Stomach smooth muscle (tissue), 2 donors: Measurements from ENCODE around the gene AUP1.
A peak's percentile ranks its signal among the peaks of the same experiment; 100 is the strongest.

Experiments used
- H3K27ac ChIP-seq: one replicate; pipeline ENCODE4 v1.7.0; 2013; ENCODE audit warnings: mild to moderate bottlenecking, low read length, inconsistent platforms
- H3K27me3 ChIP-seq, 2 donors: one replicate each; pipeline ENCODE4 v1.7.0; 2013; ENCODE audit warnings: low read length in 2 of 2; ENCODE audit not compliant: insufficient read depth in 2 of 2, control insufficient read depth in 1 of 2
- H3K36me3 ChIP-seq, 2 donors: one replicate each; pipeline ENCODE4 v1.7.0; 2013; ENCODE audit warnings: low read length in 2 of 2; ENCODE audit not compliant: control insufficient read depth in 2 of 2, insufficient read depth in 2 of 2
- H3K4me1 ChIP-seq: one replicate; pipeline ENCODE4 v1.7.0; 2013; ENCODE audit warnings: low read length; ENCODE audit not compliant: control insufficient read depth, insufficient read depth
- H3K4me3 ChIP-seq, 2 donors: one replicate each; pipeline ENCODE4 v1.7.0; 2013; ENCODE audit warnings: low read length in 2 of 2
- H3K9ac ChIP-seq, 2 donors: one replicate each; pipeline ENCODE4 v1.7.0; 2013; ENCODE audit warnings: low read length in 2 of 2, mild to moderate bottlenecking in 1 of 2
- H3K9me3 ChIP-seq, 2 donors: one replicate each; pipeline ENCODE4 v1.7.0; 2013; ENCODE audit warnings: low read length in 2 of 2; ENCODE audit not compliant: control insufficient read depth in 2 of 2
- donor health status: healthy.
- donor health status: Pancreatic carcinoma.

The AUP1 gene

DNA sequence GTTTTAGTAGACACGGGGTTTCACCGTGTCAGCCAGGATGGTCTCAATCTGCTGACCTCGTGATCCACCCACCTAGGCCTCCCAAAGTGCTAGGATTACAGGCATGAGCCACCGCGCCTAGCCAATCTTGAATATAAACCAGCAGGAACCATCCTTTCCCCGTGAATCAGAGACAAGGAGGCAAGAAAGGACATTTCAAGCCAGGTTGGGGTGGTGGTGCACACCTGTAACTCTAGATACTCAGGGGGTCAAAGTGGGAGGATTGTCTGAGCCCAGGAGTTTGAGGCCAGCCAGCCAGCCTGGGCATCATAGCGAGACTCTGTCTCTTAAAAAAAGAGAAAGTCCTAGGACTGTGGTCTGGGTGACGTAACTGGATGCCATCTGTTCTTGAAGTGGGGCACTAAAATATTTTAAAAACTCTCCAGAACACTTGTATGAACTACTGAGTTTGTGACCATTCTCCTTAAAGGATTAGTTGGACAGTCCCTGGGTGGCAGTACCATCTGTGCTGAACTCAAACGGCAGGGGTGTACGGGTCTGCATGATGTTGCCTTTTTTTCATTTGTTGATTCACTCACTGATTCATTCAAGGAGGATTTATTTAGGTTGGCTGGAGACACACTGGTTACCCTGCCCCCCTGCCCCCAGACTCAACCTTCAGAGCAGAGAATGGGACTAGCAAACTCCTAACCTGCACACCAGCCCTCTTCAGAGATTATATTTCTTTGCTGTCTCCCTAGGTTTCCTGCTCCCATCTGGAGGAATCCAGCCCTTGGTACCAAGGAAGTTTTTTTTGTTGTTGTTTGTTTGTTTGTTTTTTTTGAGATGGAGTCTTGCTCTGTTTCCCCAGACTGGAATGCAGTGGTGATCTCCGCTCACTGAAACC is 18.2 kb downstream of the AUP1 start:
- Histone ChIP-seq H3K9me3 (no peaks in the 10 kb centered on the region), H3K9ac (no peak overlapping the region), H3K27me3 (peaks cover 51 to 63% of the 10 kb centered on the region in 2 donors), H3K4me3 (no peak overlapping the region), H3K4me1 (peaks cover 36% of the 10 kb centered on the region), H3K36me3 (peaks cover 0 to 2% of the 10 kb centered on the region in 2 donors), H3K27ac (no peak overlapping the region)

- no peak overlapping the region for H3K9ac ChIP-seq
- no peak overlapping the region for H3K4me3 ChIP-seq
- H3K27me3 ChIP-seq = peaks cover 49 to 52% of the 10 kb centered on the region in 2 donors
- H3K36me3 ChIP-seq = peaks cover 8 to 10% of the 10 kb centered on the region in 2 donors
- H3K27ac ChIP-seq = no peak overlapping the region
- H3K4me1 ChIP-seq = peaks cover 37% of the 10 kb centered on the region
- H3K9me3 ChIP-seq = no peaks in the 10 kb centered on the region
Measured at GRCh38 chr2:74510272-74510671, 19.2 kb downstream of the AUP1 start.

- H3K27ac ChIP-seq = peak overlapping the region; percentile 97
- peak overlapping the region; percentile 98 for H3K4me3 ChIP-seq
- peaks cover 41 to 44% of the 10 kb centered on the region in 2 donors for H3K27me3 ChIP-seq
- peaks cover 9 to 10% of the 10 kb centered on the region in 2 donors for H3K36me3 ChIP-seq
- H3K4me1 ChIP-seq = peaks cover 34% of the 10 kb centered on the region
- H3K9ac ChIP-seq = peak overlapping the region; percentile 95 to 99
- no peaks in the 10 kb centered on the region for H3K9me3 ChIP-seq
Measured at GRCh38 chr2:74507926-74508520, 21.5 kb downstream of the AUP1 start.

DNA sequence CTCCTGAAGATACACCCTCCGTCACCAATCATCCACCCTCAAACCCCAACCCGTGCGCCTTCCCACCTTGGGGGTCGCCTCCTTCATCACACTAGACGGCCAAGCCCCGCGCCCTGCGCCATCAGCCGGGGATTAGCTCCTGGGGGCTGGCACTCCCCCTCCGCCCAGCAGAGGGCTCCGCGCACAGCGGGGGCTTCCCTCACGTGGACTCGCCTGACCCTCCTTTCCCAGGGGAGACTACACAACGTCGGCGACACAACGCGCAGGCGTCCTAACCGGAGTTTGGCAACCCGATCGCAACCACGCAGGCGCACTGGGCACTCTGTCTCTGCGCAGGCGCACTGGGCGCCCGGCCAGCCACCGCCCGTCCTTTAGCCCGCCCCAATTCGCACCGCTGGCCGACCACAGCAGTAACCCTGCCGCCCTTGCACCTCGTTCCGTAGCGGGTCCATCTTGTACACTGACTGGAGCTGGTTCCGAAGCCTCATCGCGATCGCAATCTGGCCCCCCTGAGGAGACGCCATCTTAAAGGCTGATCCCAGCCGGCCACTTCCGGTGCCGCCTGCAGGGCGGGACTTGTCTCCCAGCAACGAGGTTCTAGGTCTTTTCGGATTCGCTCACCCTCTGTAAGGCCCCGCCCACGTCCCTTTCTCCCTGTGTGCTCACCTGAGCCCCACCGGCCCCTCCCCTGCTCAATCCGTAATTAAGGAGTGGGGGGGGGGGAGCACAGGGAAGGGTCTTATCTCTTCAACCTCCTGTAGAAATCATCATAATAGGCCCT is 22.2 kb downstream of the AUP1 start, which contains the start of gene PCGF1:
PCGF1 (minus strand) TSS at position 551 of the 781 bp plus-strand sequence; CDS start at position 524, 27 bp downstream.
- Histone ChIP-seq H3K9me3 (no peaks in the 10 kb centered on the region), H3K4me3 (peak within 1 kb of the TSS; percentile 98), H3K9ac (peak within 1 kb of the TSS; percentile 95 to 99), H3K27ac (peak within 1 kb of the TSS; percentile 97), H3K27me3 (peaks cover 38 to 45% of the 10 kb centered on the region in 2 donors), H3K36me3 (peaks cover 9 to 10% of the 10 kb centered on the region in 2 donors), H3K4me1 (peaks cover 41% of the 10 kb centered on the region)

- H3K9ac ChIP-seq = no peak overlapping the region
- H3K27me3 ChIP-seq = peaks cover 41 to 49% of the 10 kb centered on the region in 2 donors
- H3K9me3 ChIP-seq = no peaks in the 10 kb centered on the region
- peaks cover 45% of the 10 kb centered on the region for H3K4me1 ChIP-seq
- peaks cover 9 to 10% of the 10 kb centered on the region in 2 donors for H3K36me3 ChIP-seq
- peak overlapping the region; percentile 33 to 35 for H3K4me3 ChIP-seq
- no peak overlapping the region for H3K27ac ChIP-seq
Measured at GRCh38 chr2:74505448-74506246, 23.9 kb downstream of the AUP1 start.

- Histone ChIP-seq H3K9ac (no peak overlapping the region), H3K4me3 (no peak overlapping the region), H3K4me1 (peaks cover 46% of the 10 kb centered on the region), H3K36me3 (peaks cover 9 to 10% of the 10 kb centered on the region in 2 donors), H3K9me3 (no peaks in the 10 kb centered on the region), H3K27me3 (peaks cover 44 to 56% of the 10 kb centered on the region in 2 donors), H3K27ac (no peak overlapping the region)
Measured at GRCh38 chr2:74504591-74504990, 24.9 kb downstream of the AUP1 start.

DNA sequence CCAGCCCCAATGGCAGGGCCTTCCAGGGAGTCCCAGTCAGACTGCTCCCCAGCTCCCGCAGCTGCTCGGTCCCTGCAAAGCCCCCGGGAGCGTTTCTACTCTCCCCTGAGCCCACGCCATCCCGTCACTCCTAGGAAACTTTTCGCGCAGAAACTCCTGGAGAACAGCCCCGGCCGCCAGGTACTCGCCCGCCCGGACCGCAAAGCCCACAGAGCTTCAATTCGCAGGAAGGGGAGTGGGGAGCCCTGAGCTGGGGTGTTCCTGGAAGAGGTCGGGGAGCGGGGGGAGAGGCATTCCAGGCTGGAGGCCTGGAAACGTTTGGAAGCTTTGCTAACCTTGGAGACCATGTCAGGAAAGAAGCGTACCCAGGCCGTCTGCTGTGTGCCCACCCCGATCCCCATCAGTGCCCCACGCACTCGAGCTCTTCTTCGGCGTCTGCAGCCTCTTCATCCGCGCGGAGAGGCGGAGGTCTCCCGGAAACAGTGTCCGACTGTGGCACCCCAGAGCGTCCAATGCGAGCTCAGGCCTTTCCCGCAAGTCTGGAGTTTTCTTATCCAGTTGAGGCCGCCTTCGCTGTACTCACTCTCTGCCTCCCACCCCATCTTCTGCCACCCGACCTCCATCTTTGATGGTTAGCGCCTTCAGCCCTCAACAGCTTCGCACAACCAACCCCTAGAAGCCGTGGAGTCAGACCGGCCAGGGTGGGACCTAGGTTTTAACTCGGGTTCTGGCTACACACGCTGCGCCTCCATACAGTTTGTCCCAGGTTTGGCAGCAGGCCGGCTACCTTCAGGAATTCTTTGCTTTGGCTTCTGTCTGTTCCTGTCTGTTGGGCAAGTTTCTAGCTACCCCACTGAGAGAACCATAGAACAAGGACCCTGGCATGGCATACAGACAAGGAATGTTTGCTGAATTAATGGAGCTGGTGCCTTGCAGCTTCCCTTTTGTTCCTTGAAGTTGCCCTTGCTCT is 25.7 kb downstream of the AUP1 start:
- H3K27ac ChIP-seq = no peak overlapping the region
- H3K36me3 ChIP-seq = peaks cover 9 to 10% of the 10 kb centered on the region in 2 donors
- peak overlapping the region in 1 of 2 donors; percentile 29 for H3K9ac ChIP-seq
- H3K9me3 ChIP-seq = no peaks in the 10 kb centered on the region
- H3K4me1 ChIP-seq = peaks cover 54% of the 10 kb centered on the region
- peak overlapping the region; percentile 48 to 70 for H3K4me3 ChIP-seq
- H3K27me3 ChIP-seq = peaks cover 51 to 61% of the 10 kb centered on the region in 2 donors

- H3K4me1 ChIP-seq = peaks cover 57% of the 10 kb centered on the region
- H3K9me3 ChIP-seq = no peaks in the 10 kb centered on the region
- peaks cover 9 to 10% of the 10 kb centered on the region in 2 donors for H3K36me3 ChIP-seq
- no peak overlapping the region for H3K27ac ChIP-seq
- H3K27me3 ChIP-seq = peaks cover 57 to 66% of the 10 kb centered on the region in 2 donors
- peak overlapping the region; percentile 48 to 70 for H3K4me3 ChIP-seq
- H3K9ac ChIP-seq = peak overlapping the region in 1 of 2 donors; percentile 47
Measured at GRCh38 chr2:74502720-74503505, 26.6 kb downstream of the AUP1 start.
